Measurements from ENCODE around the gene CCNJL.

Gene CCNJL

GRCh38 chr5:160254706-160255105 lies 57.7 kb downstream of the CCNJL start:
- H3K4me3 ChIP-seq (ENCODE audit: low read length), result no peak overlapping the region
- no peaks in the 10 kb centered on the region for H4K20me1 ChIP-seq (ENCODE audit: control insufficient read depth, insufficient read depth, low read depth, low read length)
- no peaks in the 10 kb centered on the region for H3K9me2 ChIP-seq (replicated peaks; ENCODE audit: control insufficient read depth, low read length)
- no peak for TF ChIP-seq EZH2phosphoT487 (IDR thresholded peaks at IDR 0.05; ENCODE audit: borderline replicate concordance, low read length)
- no peak for TF ChIP-seq CTCF (IDR thresholded peaks at IDR 0.05; ENCODE audit: low read depth, low read length, poor library complexity, severe bottlenecking)
- H3F3A ChIP-seq (ENCODE audit: control insufficient read depth, insufficient read depth), result no peaks in the 10 kb centered on the region
- no peaks in the 10 kb centered on the region for H3K79me2 ChIP-seq (ENCODE audit: control insufficient read depth, low read length)
- no peak overlapping the region for H3K27ac ChIP-seq (ENCODE audit: low read depth, low read length)
- H3K9me3 ChIP-seq (ENCODE audit: control insufficient read depth, insufficient read depth, low read length), result no peaks in the 10 kb centered on the region
- peaks cover 5% of the 10 kb centered on the region; the same call in 1 of the 2 replicates for H3K27me3 ChIP-seq (ENCODE audit: control insufficient read depth, low read length)
- H3K36me3 ChIP-seq (ENCODE audit: control insufficient read depth, low read length), result no peaks in the 10 kb centered on the region
- no peaks in the 10 kb centered on the region for H3K4me1 ChIP-seq (ENCODE audit: control insufficient read depth, low read length)
- H3K4me2 ChIP-seq (ENCODE audit: low read length), result no peak overlapping the region

GRCh38 chr5:160253441-160253840 lies 58.9 kb downstream of the CCNJL start:
- no peaks in the 10 kb centered on the region for H3K36me3 ChIP-seq (ENCODE audit: control insufficient read depth, low read length)
- H3K79me2 ChIP-seq (ENCODE audit: control insufficient read depth, low read length), result no peaks in the 10 kb centered on the region
- no peak overlapping the region for H3K27ac ChIP-seq (ENCODE audit: low read depth, low read length)
- H3K4me2 ChIP-seq (ENCODE audit: low read length), result no peak overlapping the region
- H3K4me3 ChIP-seq (ENCODE audit: low read length), result no peak overlapping the region
- no peaks in the 10 kb centered on the region for H3F3A ChIP-seq (ENCODE audit: control insufficient read depth, insufficient read depth)
- no peaks in the 10 kb centered on the region for H4K20me1 ChIP-seq (ENCODE audit: control insufficient read depth, insufficient read depth, low read depth, low read length)
- peaks cover 5% of the 10 kb centered on the region; the same call in 1 of the 2 replicates for H3K27me3 ChIP-seq (ENCODE audit: control insufficient read depth, low read length)
- no peaks in the 10 kb centered on the region for H3K9me3 ChIP-seq (ENCODE audit: control insufficient read depth, insufficient read depth, low read length)
- TF ChIP-seq EZH2phosphoT487 (IDR thresholded peaks at IDR 0.05; ENCODE audit: borderline replicate concordance, low read length), result no peak
- no peak for TF ChIP-seq CTCF (IDR thresholded peaks at IDR 0.05; ENCODE audit: low read depth, low read length, poor library complexity, severe bottlenecking)
- no peaks in the 10 kb centered on the region for H3K9me2 ChIP-seq (replicated peaks; ENCODE audit: control insufficient read depth, low read length)
- no peaks in the 10 kb centered on the region for H3K4me1 ChIP-seq (ENCODE audit: control insufficient read depth, low read length)

- H3K4me2 ChIP-seq (ENCODE audit: low read length), result no peak overlapping the region
- H3K4me1 ChIP-seq (ENCODE audit: control insufficient read depth, low read length), result no peaks in the 10 kb centered on the region
- peaks cover 5% of the 10 kb centered on the region; the same call in 1 of the 2 replicates for H3K27me3 ChIP-seq (ENCODE audit: control insufficient read depth, low read length)
- no peaks in the 10 kb centered on the region for H3K36me3 ChIP-seq (ENCODE audit: control insufficient read depth, low read length)
- no peaks in the 10 kb centered on the region for H3K79me2 ChIP-seq (ENCODE audit: control insufficient read depth, low read length)
- no peaks in the 10 kb centered on the region for H3K9me3 ChIP-seq (ENCODE audit: control insufficient read depth, insufficient read depth, low read length)
- no peak overlapping the region for H3K27ac ChIP-seq (ENCODE audit: low read depth, low read length)
- no peaks in the 10 kb centered on the region for H4K20me1 ChIP-seq (ENCODE audit: control insufficient read depth, insufficient read depth, low read depth, low read length)
- H3K4me3 ChIP-seq (ENCODE audit: low read length), result no peak overlapping the region
- no peaks in the 10 kb centered on the region for H3F3A ChIP-seq (ENCODE audit: control insufficient read depth, insufficient read depth)
- no peaks in the 10 kb centered on the region for H3K9me2 ChIP-seq (replicated peaks; ENCODE audit: control insufficient read depth, low read length)
- TF ChIP-seq CTCF (IDR thresholded peaks at IDR 0.05; ENCODE audit: low read depth, low read length, poor library complexity, severe bottlenecking) (no peak), EZH2phosphoT487 (IDR thresholded peaks at IDR 0.05; ENCODE audit: borderline replicate concordance, low read length) (no peak)
Measured at GRCh38 chr5:160252916-160253315, 59.4 kb downstream of the CCNJL start.

All from DOHH2 (cell line).